Transverse colon (tissue), 4 donors: ENCODE measurements around the gene CPS1.

Experiments used
- POLR2A ChIP-seq: fragments of 450-650 bp; IDR thresholded peaks from one replicate; pipeline ENCODE4 v1.6.1; 2016; ENCODE audit warnings: antibody characterized with exemption, mild to moderate bottlenecking, moderate library complexity
- POLR2AphosphoS5 ChIP-seq, 3 donors: sonication (generic); formaldehyde crosslinking; IDR thresholded peaks; one replicate each; pipeline ENCODE4 v1.6.1; 2016; ENCODE audit warnings: antibody characterized with exemption in 3 of 3
- TF ChIP-seq, protein P1 (sequence below), 5 experiments: fragments of 200-600 bp in 3 of 5; fragments of 450-650 bp in 2 of 5; sonication (generic) in 3 of 5; IDR thresholded peaks; 1 replicate in 2 of 5; 2 replicates in 3 of 5; pipeline ENCODE4 v1.5.1; 2016 to 2017; ENCODE audit warnings: antibody characterized with exemption in 5 of 5, inconsistent platforms in 3 of 5, mild to moderate bottlenecking in 2 of 5, moderate library complexity in 1 of 5

DNA sequence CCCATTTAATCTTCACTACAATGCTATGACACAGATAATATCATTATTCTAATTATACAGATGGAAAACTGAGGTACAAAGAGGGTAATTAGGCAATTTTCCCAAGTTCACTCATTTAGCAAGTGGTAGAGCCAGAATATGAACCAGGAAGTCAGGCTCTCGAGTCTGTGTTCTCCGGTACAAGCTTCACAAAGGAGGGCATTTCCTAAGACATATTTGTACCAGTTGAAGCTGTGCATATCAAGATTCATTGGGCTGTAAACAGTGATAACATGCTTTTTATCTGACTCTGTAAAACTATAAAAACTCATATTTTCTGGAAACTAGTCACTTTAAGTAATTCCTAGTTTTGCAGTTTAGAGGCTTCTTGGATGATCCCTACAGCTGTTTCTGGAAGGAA lies 23.0 kb upstream of the CPS1 start:
- no peak for TF ChIP-seq POLR2AphosphoS5 (IDR thresholded peaks at IDR 0.05)
- TF ChIP-seq POLR2A = no peak
- TF ChIP-seq, protein P1, sequence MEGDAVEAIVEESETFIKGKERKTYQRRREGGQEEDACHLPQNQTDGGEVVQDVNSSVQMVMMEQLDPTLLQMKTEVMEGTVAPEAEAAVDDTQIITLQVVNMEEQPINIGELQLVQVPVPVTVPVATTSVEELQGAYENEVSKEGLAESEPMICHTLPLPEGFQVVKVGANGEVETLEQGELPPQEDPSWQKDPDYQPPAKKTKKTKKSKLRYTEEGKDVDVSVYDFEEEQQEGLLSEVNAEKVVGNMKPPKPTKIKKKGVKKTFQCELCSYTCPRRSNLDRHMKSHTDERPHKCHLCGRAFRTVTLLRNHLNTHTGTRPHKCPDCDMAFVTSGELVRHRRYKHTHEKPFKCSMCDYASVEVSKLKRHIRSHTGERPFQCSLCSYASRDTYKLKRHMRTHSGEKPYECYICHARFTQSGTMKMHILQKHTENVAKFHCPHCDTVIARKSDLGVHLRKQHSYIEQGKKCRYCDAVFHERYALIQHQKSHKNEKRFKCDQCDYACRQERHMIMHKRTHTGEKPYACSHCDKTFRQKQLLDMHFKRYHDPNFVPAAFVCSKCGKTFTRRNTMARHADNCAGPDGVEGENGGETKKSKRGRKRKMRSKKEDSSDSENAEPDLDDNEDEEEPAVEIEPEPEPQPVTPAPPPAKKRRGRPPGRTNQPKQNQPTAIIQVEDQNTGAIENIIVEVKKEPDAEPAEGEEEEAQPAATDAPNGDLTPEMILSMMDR (IDR thresholded peaks at IDR 0.05) = no peak
